DND-41 (cell line): ENCODE results near the gene DAGLA.

Source experiments
- ATAC-seq: fragments of 200-7000 bp; cut with Tn5 transposase; 3 replicates; pipeline ENCODE4 v1.9.1; 2021; ENCODE audit warnings: low read depth; ENCODE audit not compliant: insufficient read depth
- DNase-seq: peaks from one replicate; pipeline ENCODE4 v3.0.0-alpha.2; 2020
- H2AFZ ChIP-seq: 2 replicates; pipeline ENCODE4 v1.6.0; 2012; ENCODE audit warnings: low read depth, low read length
- H3K27ac ChIP-seq: 2 replicates; pipeline ENCODE4 v1.5.1; 2012; ENCODE audit warnings: low read length, inconsistent platforms
- H3K27me3 ChIP-seq: fragments of 200-600 bp; sonication (generic); 2 replicates; pipeline ENCODE4 v1.6.0; 2012; ENCODE audit warnings: low read length, mild to moderate bottlenecking, inconsistent platforms; ENCODE audit not compliant: insufficient read depth, poor library complexity
- H3K36me3 ChIP-seq: 2 replicates; pipeline ENCODE4 v1.5.1; 2012; ENCODE audit warnings: low read length, inconsistent platforms; ENCODE audit not compliant: insufficient read depth
- H3K4me1 ChIP-seq: 2 replicates; pipeline ENCODE4 v1.5.1; 2012; ENCODE audit warnings: mild to moderate bottlenecking, low read length; ENCODE audit not compliant: insufficient read depth
- H3K4me2 ChIP-seq: 2 replicates; pipeline ENCODE4 v1.6.0; 2012; ENCODE audit warnings: mild to moderate bottlenecking, moderate library complexity, low read length, inconsistent platforms; ENCODE audit not compliant: insufficient read depth
- H3K4me3 ChIP-seq, 2 experiments: fragments of 200-600 bp in 1 of 2; shearing (Covaris generic) in 1 of 2; 2 replicates each; pipeline ENCODE4 v1.5.1; 2012 to 2016; ENCODE audit warnings: inconsistent platforms in 2 of 2, low read length in 2 of 2, mild to moderate bottlenecking in 2 of 2, low read depth in 1 of 2, moderate library complexity in 1 of 2
- H3K79me2 ChIP-seq: 2 replicates; pipeline ENCODE4 v1.6.0; 2012; ENCODE audit warnings: low read length, inconsistent platforms; ENCODE audit not compliant: insufficient read depth
- H3K9ac ChIP-seq: 2 replicates; pipeline ENCODE4 v1.6.0; 2012; ENCODE audit warnings: low read depth, mild to moderate bottlenecking, inconsistent platforms, low read length, moderate library complexity
- H3K9me3 ChIP-seq: 2 replicates; pipeline ENCODE4 v1.5.1; 2012; ENCODE audit warnings: low read length, moderate library complexity, mild to moderate bottlenecking, inconsistent platforms; ENCODE audit not compliant: insufficient read depth, severe bottlenecking
- H4K20me1 ChIP-seq: 2 replicates; pipeline ENCODE4 v1.6.0; 2012; ENCODE audit warnings: low read length; ENCODE audit not compliant: insufficient read depth
- EZH2 ChIP-seq: IDR thresholded peaks from 3 replicates; pipeline ENCODE4 v1.6.1; 2012; ENCODE audit warnings: borderline replicate concordance, low read depth, mild to moderate bottlenecking, moderate library complexity, low read length, inconsistent platforms; ENCODE audit not compliant: severe bottlenecking
- TF ChIP-seq, protein P1 (sequence below): IDR thresholded peaks from 2 replicates; pipeline ENCODE4 v1.5.1; 2012; ENCODE audit warnings: borderline replicate concordance, low read length, moderate library complexity, mild to moderate bottlenecking; ENCODE audit not compliant: poor library complexity, severe bottlenecking; ENCODE audit errors: extremely low read depth

DAGLA gene

DNA sequence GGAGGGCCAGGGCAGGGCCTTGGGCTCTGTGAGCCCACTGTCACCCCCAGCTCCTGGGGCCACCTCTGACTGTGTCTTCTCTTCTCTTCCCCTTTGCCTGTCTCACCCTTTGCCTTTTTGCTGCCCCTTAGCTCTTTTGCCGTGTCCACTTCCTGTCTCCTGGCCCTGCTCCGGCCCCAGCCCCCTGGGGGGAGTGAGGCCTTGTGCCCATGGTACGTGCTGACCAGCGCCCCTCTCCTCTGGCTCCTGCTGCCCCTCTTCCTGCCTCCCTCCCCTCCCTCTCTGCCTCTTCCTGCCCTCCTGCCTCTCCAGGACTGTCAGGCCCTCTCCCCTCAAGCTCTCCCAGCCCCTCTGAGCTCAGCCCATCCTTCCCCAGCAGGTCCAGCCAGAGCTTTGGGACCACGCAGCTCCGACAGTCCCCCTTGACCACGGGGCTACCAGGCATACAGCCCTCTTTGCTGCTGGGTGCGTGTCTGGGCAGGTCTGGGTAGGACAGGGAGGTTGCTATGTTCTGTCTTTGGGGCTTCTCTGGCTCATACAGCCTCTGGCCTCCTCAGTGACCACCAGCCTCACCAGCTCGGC is 100.5 kb downstream of the DAGLA start:
- no peak for DNase-seq
- Histone ChIP-seq H4K20me1 (peaks cover 28% of the 10 kb centered on the region; the same call in 1 of the 2 replicates), H3K4me3 (no peak overlapping the region), H3K4me2 (no peak overlapping the region), H3K79me2 (no peaks in the 10 kb centered on the region), H3K27ac (no peak overlapping the region), H2AFZ (no peak overlapping the region), H3K9me3 (no peaks in the 10 kb centered on the region), H3K27me3 (no peaks in the 10 kb centered on the region), H3K9ac (no peak overlapping the region), H3K36me3 (peaks cover 16% of the 10 kb centered on the region), H3K4me1 (no peaks in the 10 kb centered on the region)
- no peak for ATAC-seq
- TF ChIP-seq EZH2: no peak
- TF ChIP-seq, protein P1, sequence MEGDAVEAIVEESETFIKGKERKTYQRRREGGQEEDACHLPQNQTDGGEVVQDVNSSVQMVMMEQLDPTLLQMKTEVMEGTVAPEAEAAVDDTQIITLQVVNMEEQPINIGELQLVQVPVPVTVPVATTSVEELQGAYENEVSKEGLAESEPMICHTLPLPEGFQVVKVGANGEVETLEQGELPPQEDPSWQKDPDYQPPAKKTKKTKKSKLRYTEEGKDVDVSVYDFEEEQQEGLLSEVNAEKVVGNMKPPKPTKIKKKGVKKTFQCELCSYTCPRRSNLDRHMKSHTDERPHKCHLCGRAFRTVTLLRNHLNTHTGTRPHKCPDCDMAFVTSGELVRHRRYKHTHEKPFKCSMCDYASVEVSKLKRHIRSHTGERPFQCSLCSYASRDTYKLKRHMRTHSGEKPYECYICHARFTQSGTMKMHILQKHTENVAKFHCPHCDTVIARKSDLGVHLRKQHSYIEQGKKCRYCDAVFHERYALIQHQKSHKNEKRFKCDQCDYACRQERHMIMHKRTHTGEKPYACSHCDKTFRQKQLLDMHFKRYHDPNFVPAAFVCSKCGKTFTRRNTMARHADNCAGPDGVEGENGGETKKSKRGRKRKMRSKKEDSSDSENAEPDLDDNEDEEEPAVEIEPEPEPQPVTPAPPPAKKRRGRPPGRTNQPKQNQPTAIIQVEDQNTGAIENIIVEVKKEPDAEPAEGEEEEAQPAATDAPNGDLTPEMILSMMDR: no peak

DNA sequence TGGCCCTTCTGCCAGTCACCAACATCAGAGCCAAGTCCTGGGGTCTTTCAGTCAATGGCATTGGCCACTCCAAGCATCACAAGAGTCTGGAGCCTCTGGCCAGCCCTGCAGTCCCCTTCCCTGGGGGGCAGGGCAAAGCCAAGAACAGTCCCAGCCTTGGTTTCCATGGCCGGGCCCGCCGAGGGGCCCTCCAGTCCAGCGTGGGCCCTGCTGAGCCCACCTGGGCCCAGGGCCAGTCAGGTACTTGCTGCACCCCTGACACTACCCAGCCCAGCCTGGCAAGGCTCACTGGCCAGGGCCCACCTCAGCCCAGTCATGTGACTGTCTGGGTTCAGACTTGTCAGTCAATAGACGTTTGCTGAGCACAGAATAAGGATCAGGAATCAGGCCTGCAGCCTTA is 101.4 kb downstream of the DAGLA start:
- Histone ChIP-seq H3K27me3 (no peaks in the 10 kb centered on the region), H3K4me2 (no peak overlapping the region), H3K4me1 (no peaks in the 10 kb centered on the region), H3K9me3 (no peaks in the 10 kb centered on the region), H4K20me1 (peaks cover 28% of the 10 kb centered on the region; the same call in 1 of the 2 replicates), H3K9ac (no peak overlapping the region), H3K36me3 (peaks cover 25% of the 10 kb centered on the region), H3K79me2 (no peaks in the 10 kb centered on the region), H3K27ac (no peak overlapping the region), H2AFZ (no peak overlapping the region), H3K4me3 (no peak overlapping the region)
- no peak for DNase-seq
- TF ChIP-seq, protein P1: no peak
- TF ChIP-seq EZH2: no peak
- ATAC-seq: no peak

- ATAC-seq (no peak), DNase-seq (no peak)
- Histone ChIP-seq H3K4me1 (no peaks in the 10 kb centered on the region), H2AFZ (no peak overlapping the region), H3K4me3 (no peak overlapping the region), H3K27me3 (no peaks in the 10 kb centered on the region), H4K20me1 (peaks cover 27% of the 10 kb centered on the region), H3K9ac (no peak overlapping the region), H3K9me3 (no peaks in the 10 kb centered on the region), H3K4me2 (no peak overlapping the region), H3K79me2 (no peaks in the 10 kb centered on the region), H3K36me3 (peaks cover 32% of the 10 kb centered on the region), H3K27ac (no peak overlapping the region)
- no peak for TF ChIP-seq EZH2
- TF ChIP-seq, protein P1: no peak
Observed at GRCh38 chr11:61782299-61782698, 102.1 kb downstream of the DAGLA start.
